GM12878 (cell line): ENCODE measurements around the gene ATF6.

Experiments
- CTCF ChIP-seq, 3 experiments: IDR thresholded peaks in 2 of 3; conservative IDR thresholded peaks in 1 of 3; 2 replicates each; pipeline ENCODE4 v1.5.1; 2011; ENCODE audit warnings: low read depth in 3 of 3, low read length in 3 of 3, mild to moderate bottlenecking in 3 of 3, control low read depth in 2 of 3, moderate library complexity in 2 of 3, inconsistent platforms in 1 of 3, mixed read lengths in 1 of 3; ENCODE audit not compliant: control insufficient read depth in 2 of 3, insufficient read depth in 1 of 3; ENCODE audit errors: extremely low read depth in 1 of 3
- EGR1 ChIP-seq, 2 experiments: IDR thresholded peaks; 1 replicate in 1 of 2; 2 replicates in 1 of 2; pipeline ENCODE4 v1.6.1; 2011 to 2012; ENCODE audit warnings: low read depth in 2 of 2, low read length in 2 of 2, borderline replicate concordance in 1 of 2, mild to moderate bottlenecking in 1 of 2, moderate library complexity in 1 of 2
- NBN ChIP-seq: fragments of 450-650 bp; IDR thresholded peaks from 2 replicates; pipeline ENCODE4 v1.6.1; 2016
- NKRF ChIP-seq: fragments of 450-650 bp; conservative IDR thresholded peaks from 2 replicates; pipeline ENCODE4 v1.6.1; 2017; ENCODE audit warnings: mild to moderate bottlenecking, moderate library complexity
- POLR2AphosphoS5 ChIP-seq: IDR thresholded peaks from 2 replicates; pipeline ENCODE4 v1.6.1; 2011; ENCODE audit warnings: mild to moderate bottlenecking, low read length, inconsistent platforms
- TBL1XR1 ChIP-seq: IDR thresholded peaks from 2 replicates; pipeline ENCODE4 v1.6.1; 2012; ENCODE audit warnings: low read depth, low read length, improper control_type of control experiment
- ZZZ3 ChIP-seq: IDR thresholded peaks from 2 replicates; pipeline ENCODE4 v1.6.1; 2011; ENCODE audit warnings: low read depth; ENCODE audit not compliant: control insufficient read depth, insufficient read length

- no peak for TF ChIP-seq POLR2AphosphoS5
- TF ChIP-seq CTCF (IDR thresholded peaks at IDR 0.05 in 2 of 3, conservative IDR thresholded peaks at IDR 0.05 in 1 of 3; ENCODE audit: control insufficient read depth in 2 of 3, extremely low read depth in 1 of 3, insufficient read depth in 1 of 3, low read depth in 3 of 3, low read length in 3 of 3) = no peak
- no peak for TF ChIP-seq ZZZ3
- TF ChIP-seq NKRF = no peak
- TF ChIP-seq EGR1 (IDR thresholded peaks at IDR 0.05; ENCODE audit: borderline replicate concordance in 1 of 2, low read depth in 2 of 2, low read length in 2 of 2) = no peak
- TF ChIP-seq NBN = no peak
- TF ChIP-seq TBL1XR1 = no peak
Measured at GRCh38 chr1:161978011-161978790, 212.1 kb downstream of the ATF6 start.
